GM18507 (cell line): ENCODE data around the gene ZBTB16.

Experiments used
- DNase-seq: peaks from one replicate; pipeline ENCODE4 v3.0.0; 2011; ENCODE audit warnings: low read depth; ENCODE audit not compliant: insufficient read length; ENCODE audit errors: extremely low spot score
- FAIRE-seq: peaks from 2 replicates; lab custom pipeline; 2011; peaks lifted over from hg19 to GRCh38; lab: Jason Lieb, UNC

The ZBTB16 gene

DNA sequence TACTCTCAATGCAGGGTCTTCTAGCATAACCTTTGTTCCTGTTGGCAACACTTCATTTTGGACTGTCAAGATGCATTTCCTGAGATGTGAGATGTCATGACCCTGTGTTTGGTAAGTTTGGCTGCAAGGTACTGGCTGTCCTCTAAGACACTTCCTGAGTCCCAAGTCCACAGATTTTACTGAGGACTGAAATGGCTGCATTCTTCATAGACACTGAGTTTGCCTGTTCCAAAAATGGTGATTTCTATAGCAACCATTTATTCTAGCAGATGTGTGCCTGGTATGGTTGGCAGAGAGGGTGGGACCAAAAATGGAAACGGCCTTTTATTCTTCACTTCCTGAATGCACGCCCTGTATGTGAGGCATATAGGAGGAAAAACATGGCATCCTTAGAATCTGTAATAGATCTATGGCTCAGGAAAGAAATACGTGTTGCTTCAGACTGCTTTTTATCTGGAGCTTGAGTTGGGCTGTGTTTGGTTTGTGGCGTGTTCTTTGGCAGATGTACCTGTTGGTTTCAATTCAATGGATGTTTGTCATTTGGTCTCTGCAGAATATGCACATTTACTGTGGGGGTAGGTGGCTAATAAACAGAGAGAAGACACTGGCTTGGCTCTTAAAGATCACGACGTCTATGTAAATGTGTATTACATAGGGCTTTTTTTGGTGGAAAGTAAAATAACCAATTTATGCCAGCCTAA, 62.4 kb downstream of the ZBTB16 start:
- DNase-seq (no peak), FAIRE-seq (no peak)

DNA sequence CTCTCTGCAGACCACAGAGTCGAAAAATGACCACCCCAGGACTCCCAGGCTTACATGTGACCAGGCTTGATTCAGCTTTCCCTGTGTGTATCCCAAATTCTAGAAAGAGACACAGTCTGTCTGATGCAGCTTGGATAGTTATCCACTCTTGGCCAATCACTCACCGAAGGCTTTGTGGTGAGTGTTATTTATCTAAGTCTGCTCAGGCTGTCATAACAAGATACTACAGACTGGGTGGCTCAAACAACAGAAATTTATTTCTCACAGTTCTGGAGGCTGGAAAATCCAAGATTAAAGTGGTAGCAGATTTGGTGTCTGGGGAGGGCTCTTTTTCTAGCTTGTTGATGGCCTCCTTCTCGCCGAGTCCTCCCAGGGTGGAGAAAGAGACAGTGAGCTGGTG, 63.2 kb downstream of the ZBTB16 start:
- no peak for FAIRE-seq
- no peak for DNase-seq

DNA sequence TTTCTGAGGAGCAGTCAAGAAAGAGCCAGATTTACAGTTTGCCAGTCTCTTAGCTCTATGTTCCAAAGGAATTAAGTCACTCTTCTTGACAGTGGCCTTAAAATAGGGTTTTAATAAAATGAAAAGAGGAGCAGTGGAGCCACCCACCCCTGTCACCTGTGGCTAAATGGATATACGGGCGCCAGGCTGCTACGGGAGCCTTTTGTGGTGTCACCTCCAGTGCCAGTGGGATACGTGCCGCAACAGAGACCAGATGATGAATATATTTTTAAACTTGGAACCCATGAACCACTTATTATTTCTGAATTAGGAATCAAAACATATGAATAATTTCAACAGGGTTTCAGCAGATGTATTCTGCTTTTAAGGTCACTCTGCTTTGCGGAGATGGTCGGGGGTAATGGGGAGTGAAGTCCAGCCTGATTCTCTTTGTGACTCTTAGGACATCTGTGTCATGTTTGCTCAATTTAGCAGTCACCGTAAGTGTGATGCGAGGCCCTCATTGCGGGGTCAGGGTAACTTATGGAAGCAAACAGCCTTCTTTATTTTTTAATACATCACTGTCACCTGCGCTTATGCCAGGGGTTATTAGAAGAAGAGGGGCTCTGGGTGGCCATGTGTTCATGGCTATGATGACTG, 64.3 kb downstream of the ZBTB16 start:
- FAIRE-seq (no peak), DNase-seq (no peak)

DNA sequence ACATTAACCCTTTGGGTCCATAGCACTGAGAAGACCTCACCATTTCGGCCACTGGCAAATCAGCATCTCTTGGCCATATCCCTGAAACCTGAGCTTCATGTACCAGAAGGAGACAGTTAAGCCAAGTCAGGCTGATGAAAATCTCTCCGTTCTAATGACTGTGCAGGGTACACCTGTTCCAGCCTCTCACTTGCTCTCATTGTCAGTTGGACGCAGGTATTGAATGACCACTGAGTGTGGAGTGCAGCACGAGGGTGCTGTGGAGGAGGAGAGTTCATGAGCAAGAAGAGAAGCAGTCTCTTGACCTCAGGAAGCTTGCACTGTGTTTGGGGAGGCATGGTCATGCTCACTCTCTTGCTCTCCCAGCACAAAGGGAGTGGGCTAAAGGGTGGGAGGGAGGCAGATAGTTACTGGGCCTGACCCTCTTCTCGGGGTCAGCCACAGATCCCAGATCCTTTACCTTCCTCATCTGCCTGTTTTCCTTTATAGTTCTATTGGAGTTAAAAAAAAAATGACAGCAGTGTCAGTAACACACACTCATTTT, 65.2 kb downstream of the ZBTB16 start:
- no peak for DNase-seq
- no peak for FAIRE-seq

DNA sequence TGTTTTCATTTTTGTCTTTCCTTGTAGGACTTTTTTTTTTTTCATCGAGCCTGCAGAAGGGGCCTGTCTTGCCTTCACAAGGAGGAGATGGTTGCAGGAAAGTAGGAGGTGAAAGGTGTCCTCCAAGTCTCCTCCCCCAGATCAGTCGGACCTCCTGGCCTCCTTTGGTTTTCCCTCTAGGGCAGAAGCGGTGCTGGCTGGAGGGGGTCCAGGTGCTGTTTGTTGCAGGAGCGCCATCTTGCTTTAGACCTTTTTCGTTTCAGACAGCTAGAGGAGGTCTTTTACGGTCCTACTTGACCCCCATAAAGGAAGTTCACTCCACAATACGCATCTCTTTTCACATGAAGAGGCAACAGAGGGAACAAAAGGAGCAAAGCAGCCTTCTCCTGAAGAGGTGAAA, 66.0 kb downstream of the ZBTB16 start:
- no peak for FAIRE-seq

DNA sequence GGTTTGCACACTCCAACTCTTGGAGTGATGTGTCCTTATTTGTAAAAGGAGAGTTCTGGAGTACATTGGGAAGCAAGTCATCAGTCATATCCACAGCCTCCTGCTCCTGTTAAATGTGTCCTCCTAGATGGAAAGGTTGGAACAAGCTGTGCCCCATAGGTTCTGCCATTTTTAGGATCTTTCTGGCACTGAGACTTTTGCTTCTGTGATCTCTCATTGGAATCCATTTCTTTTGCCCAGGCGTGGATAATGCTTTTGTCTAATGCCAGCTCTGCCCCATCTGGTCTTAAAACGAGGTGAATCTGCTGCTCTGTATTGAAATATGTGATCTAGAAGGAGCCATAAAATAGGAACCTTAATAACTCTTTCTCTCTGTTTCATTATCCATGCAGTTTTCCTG, 66.4 kb downstream of the ZBTB16 start:
- FAIRE-seq (no peak), DNase-seq (no peak)

More for the DNA sequence above, 66.0 kb downstream of the ZBTB16 start:
- no peak for DNase-seq

DNA sequence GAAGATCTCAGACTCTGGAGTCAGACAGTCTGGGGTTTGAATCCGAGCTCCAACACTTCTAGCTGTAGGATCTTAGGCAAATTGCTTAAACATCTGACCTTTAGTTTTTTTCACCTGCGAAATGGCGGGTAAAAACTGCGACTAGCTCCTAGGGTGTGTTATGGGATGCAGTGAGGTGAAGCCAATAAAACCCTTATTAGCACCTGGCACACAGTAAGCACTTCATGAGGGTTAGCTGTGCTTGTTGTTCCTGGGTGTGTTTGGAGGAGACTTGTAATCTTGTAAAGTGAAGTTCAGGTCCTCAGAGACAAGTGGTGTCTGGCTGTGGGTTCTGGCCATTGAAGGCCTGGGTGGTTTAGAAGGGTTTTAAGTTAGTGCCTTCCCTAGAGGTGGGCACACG, 68.9 kb downstream of the ZBTB16 start:
- FAIRE-seq: no peak

DNA sequence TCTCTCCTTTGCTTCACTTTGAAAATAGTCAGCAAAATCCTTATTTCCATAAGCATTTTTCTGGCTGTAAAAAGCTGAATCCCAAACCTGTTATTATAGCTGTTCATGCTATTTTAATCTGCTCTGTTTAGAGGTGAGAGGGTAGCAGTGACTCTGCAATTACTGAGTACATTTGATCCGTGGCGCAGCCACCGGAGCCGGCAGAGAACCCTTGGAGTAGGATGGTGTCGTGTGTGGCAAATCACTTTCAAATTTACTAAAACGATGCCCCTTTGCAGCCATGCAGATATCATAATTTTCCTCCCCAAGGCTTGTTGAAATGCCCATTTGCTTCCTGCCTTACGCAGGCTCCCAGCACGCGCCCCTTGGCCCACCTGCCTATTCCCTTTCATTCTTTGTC, 69.6 kb downstream of the ZBTB16 start:
- DNase-seq (no peak), FAIRE-seq (no peak)

More for the DNA sequence above, 68.9 kb downstream of the ZBTB16 start:
- DNase-seq: no peak

DNA sequence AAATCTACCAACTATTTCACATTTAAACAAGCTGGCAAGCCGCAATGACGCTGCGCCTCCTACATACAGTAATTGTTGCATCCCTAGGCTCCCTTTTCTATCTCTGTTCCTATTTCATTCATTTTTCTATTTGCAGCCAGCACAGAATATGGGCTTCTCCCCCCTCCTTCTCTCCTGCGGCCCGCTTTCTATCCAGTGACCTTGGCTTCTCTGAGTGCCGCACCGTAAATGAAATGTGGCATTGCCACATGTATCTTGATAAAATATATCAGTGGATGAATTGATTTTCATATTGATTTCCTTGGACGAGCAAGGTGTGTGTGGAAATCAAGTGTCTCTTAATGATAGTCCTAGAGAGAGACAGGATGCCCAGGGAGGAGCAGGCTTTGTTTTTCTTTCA, 70.2 kb downstream of the ZBTB16 start:
- DNase-seq (no peak), FAIRE-seq (no peak)

DNA sequence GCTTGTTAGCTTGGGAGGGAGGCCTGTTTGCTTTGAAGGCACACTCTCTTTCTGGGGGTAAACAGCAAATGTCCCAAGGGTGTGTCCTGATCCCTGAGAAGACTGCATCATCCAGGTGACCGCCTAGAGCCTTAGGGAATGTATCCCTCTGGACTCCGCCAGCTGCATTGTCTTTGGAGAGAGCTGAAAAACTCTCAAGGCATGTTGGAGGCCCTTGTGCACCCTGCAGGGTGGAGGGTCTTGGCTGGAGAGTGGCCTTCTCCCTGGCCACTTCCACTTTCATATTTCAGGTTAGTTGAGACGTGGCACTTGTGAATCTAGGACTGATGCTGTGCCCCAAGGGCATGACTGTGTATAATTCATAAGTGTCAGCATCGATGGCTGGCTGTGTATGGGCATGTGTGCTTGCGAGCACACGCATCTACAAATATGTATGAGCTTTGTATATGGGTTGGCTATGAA, 70.6 kb downstream of the ZBTB16 start:
- FAIRE-seq: no peak
- no peak for DNase-seq

DNA sequence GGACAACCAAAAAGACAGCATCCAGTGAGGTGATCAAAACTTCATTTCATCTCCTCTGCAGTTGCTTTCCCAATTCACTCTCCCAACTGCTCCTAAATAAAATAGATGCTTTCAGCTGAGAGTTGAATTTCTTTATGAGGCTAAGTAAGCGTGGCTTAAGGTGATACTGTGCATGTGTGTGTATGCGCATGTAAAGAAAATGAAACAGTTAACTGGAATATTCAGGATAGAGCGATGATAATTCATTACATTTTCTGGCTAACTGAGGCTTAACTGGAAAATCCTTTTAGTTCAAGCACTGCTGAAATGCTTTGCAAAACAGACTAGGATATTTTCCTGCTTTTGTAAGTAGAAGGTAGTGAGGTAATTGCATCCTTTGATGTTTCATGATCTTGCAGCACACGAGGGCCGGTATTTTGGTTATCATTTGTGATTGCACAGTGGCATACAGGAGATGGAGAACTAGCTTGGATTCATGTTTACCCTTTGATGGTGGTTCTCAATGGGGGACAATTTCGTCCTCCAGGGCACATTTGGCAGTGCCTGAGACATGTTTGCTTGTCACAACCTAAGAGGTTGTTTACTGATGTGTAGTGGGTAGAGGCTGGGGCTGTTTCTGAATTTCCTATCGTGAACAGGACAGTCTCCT, 71.2 kb downstream of the ZBTB16 start:
- FAIRE-seq (no peak), DNase-seq (no peak)

DNA sequence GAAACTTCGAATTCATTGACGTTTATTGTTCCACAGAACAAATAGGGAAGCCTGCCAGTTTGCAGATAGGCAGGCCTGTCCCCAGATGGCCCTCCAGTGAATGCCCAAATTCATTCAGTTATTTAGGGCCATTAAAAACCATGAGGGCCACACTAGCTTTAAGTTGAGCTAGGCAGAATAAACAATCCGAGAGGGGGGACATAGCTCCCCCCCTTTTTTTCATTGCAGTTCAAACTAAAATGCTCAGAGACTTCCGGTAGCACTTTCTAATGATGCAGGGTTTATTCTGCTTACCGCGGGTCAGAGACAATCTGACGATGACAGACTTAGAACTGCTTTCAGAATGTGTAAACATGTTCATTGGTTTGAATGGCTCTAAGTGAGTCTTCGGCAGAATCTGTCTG, 72.0 kb downstream of the ZBTB16 start:
- FAIRE-seq: no peak
- no peak for DNase-seq

DNA sequence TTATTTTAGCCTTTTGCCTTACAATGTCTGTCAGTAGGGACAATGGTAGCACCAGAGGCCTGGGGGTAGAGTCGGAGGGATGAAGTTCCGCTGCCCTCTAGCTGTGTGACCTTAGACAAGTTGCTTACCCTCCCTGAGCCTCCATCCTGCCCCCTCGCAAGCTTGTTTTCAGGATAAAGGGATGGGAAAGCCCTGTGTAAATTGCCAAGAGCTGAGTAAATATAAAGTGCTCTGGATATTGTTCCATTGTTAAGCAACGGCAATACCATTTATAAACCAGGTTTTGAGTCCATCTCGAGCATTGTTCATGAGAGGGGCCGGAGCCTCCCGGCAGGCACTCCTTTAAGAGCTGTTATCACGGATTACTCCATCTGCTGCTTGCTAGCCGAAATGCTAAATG, 72.9 kb downstream of the ZBTB16 start:
- DNase-seq (no peak), FAIRE-seq (no peak)

DNA sequence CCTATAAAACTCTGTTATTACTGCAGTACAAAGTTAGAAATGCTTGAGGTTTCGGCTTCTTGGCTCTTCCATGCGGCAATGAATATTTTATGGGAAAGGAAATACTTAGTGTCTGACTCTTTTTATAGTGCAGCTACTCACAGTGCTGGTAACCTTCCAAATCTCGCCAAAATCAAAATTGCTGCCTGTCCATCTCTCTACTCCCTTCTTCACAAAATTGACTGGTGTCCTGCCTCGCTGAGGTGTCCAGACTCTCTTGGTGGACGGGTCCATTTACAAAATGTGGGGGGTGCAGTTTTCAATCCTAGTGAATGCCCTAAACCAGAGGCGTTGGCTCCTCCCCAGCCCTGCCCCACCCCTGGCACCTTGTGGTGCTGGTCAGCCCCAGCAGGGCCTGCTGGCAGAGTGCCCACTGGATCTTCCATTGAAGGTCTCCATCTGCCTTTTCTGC, 73.5 kb downstream of the ZBTB16 start:
- FAIRE-seq (no peak), DNase-seq (no peak)

DNA sequence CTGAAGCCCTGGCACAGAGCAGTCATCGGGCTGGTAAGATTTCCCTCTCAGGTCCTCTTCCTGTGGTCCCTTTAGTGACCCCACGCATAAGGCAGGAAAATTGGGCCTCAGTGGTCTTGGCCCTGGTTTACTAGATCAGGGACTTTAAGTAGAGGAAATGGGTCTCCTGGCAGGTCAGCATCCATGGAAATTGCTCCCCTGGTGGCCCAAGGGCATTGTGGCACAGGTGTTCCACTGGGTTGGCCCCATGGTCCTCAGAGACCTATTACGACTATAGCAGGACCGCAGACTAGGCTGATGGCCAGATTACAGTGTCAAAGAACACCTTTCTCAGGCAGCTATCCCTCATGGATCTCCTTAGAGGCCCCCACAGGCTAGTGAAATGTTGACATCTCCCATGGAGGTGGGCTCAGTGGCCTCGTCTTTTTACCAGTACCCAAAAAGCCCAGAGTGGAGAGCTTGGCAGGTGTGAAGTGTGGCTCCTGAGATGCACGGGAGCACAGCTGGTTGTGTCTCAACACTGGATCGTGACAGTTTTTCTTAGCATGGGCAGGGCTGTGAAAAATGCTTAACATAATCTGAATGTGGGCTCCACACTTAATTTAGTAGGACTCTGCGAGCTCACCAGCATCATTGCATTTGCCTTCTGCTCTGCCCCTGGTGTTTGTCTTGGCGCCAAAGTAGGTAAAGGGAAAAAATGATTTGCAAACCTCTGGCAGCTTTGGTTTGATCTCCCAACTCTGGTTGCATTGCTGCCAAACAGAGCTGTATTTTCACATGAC, 74.2 kb downstream of the ZBTB16 start:
- no peak for FAIRE-seq

DNA sequence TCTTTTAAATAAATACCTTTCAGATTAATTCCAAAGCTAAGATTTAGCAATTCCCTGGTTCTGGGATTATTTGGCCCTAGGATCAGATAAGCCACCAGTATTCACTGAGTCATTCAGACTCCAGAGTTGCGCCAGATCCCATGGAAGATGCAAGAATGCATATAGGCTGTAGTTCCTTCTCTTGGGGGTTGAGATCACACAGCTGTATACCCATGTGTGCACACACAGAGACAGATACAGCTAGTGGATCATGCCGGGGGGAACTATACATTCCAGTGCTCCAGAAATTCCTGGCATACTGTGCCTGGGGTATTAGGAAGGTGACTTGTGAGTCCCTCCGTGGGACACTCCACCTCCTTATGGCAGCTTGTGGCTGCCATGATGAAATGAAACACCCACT, 75.4 kb downstream of the ZBTB16 start:
- DNase-seq (no peak), FAIRE-seq (no peak)

More for the DNA sequence above, 74.2 kb downstream of the ZBTB16 start:
- no peak for DNase-seq

DNA sequence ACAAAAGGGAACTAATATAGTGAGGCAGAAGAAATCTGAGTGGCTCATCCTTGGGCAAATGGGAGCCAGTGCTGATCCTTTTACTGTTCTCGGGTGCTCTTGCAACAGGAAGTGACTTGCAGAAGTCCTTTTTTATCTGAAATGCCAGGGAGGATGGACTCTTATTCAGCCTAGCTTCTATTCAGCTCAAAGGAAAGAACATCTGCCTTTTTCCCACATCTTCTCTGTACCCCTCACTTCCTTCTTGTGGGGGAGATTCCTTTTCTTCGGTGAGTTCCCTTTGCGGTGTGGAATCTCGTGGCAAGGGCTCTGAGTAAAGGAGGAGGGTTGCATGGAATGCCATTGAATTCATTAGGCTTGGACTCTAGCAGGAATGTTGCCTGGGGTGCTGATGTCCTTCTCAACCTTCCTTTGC, 76.2 kb downstream of the ZBTB16 start:
- DNase-seq (no peak), FAIRE-seq (no peak)

DNA sequence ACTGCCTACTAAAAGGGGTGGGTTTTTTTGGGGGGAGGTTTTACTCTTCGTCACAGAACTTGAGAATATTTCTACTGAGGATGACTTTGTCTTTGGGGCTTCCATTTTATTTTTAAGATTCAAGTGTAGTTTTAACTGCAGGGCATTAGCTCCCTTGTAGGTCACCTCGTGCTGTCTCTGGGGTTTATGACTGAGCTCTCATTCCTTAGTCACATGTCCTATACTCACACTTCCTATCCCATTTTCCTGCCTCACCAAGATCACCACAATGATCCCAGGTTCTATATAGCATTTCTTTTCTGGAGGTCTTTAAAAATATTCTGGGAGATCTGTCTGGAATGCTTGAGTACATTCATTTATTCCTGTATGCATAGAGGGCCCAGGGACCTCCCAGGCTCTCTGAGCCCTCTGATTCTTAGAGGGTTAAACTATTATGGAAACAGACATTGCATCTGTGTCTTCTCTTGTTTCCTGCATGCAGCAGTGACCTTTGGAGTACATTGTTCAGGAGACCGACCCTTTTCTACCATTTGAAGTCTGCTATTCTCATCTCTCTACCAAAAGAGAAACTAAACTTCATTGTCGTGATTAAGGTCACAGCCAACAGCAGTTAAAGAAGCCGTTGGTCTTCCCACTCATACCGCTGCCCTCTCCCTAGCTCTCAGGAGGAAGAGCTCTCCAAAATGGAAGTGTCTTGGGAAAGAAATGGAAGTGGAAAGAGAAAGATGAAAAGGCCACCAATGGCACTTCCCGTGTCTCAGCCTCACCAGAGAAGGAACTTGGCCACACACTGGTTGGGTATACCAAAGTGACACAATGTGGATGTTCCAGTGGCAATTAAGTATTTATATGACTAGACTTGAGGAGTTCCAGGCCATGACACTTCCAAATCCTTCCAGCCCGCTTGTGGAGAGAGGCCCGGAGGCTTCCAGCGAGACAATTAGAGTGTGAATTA, 77.5 kb downstream of the ZBTB16 start:
- no peak for DNase-seq
- FAIRE-seq: no peak

DNA sequence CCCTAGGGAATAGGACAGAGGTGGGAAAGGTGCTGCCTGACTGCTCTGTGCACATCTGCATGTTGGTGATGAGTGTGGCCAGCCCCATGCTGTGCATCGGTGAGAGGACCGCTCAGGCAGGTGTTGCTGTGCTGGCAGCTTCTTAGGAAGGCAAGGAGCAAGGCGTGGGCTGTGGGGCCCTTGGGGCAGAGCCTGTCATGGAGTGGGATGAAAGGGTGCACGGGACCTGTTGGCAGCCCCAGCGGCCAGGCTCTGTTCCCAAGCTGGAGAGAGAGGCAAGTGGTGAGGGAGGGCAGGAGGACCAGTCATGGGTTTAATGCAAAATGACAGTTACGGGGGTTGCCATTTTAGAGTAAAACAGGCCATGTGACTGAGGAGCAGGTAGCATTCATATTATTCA, 78.3 kb downstream of the ZBTB16 start:
- FAIRE-seq (no peak), DNase-seq (no peak)
